ENCODE measurements around the gene EFNA3.
A peak's percentile ranks its signal among the peaks of the same experiment; 100 is the strongest.

Gene EFNA3

GRCh38 chr1:155077758-155078445 is 735 bp upstream of the EFNA3 start (continued):
- no peak for TF ChIP-seq ZNF518A (tag by site-specific recombination; conservative IDR thresholded peaks at IDR 0.05; ENCODE audit: low read depth)
- TF ChIP-seq ZNF501 (tag by site-specific recombination; IDR thresholded peaks at IDR 0.05): no peak
- no peak for TF ChIP-seq ZNF175 (tag by site-specific recombination; IDR thresholded peaks at IDR 0.05)
- TF ChIP-seq ZNF600 (tag by site-specific recombination; IDR thresholded peaks at IDR 0.05): peak; percentile 68
- TF ChIP-seq ZNF621 (tag by site-specific recombination; IDR thresholded peaks at IDR 0.05): no peak
- TF ChIP-seq SP7 (tag by site-specific recombination; IDR thresholded peaks at IDR 0.05): no peak
- no peak for TF ChIP-seq ZNF302 (tag by site-specific recombination; IDR thresholded peaks at IDR 0.05; ENCODE audit: low read depth)
- no peak for TF ChIP-seq ZNF114 (tag by site-specific recombination; IDR thresholded peaks at IDR 0.05)
- no peak for TF ChIP-seq ZNF777 (tag by site-specific recombination; IDR thresholded peaks at IDR 0.05; ENCODE audit: borderline replicate concordance)
- no peak for TF ChIP-seq ZNF555 (tag by site-specific recombination; conservative IDR thresholded peaks at IDR 0.05)
- no peak for TF ChIP-seq ZNF629 (tag by site-specific recombination; IDR thresholded peaks at IDR 0.05)
- no peak for TF ChIP-seq AEBP2 (tag by site-specific recombination; IDR thresholded peaks at IDR 0.05; ENCODE audit: borderline replicate concordance)
- TF ChIP-seq GLIS2 (tag by site-specific recombination; IDR thresholded peaks at IDR 0.05): peak; percentile 39; the same call in 1 of the 2 replicates
- TF ChIP-seq PRDM1 (tag by site-specific recombination; IDR thresholded peaks at IDR 0.05): no peak
- TF ChIP-seq INSM2 (tag by site-specific recombination; IDR thresholded peaks at IDR 0.05): 0 out of 2 replicates have a peak, but pooled peaks have one; percentile 19

GRCh38 chr1:155079210-155079486 is 511 bp downstream of the EFNA3 start:
- H3K4me1 ChIP-seq (ENCODE audit: control insufficient read depth, insufficient read depth, low read length): peaks cover 9% of the 10 kb centered on the region; the same call in 1 of the 2 replicates
- POLR2A ChIA-PET: interaction anchor here (0.6 to 2.6 kb wide), 6 partner anchors 15 to 143 kb away, joined by 3 to 8 read pairs (median 6); partner anchors contain the start of genes ADAM15, EFNA4 and PMVK

More at GRCh38 chr1:155079210-155079486, 511 bp downstream of the EFNA3 start:
- H3K9me3 ChIP-seq (ENCODE audit: control insufficient read depth, insufficient read depth, low read depth, low read length): no peaks in the 10 kb centered on the region
- no peak for TF ChIP-seq ZNF169 (tag by site-specific recombination; IDR thresholded peaks at IDR 0.05)
- peak; percentile 61 for TF ChIP-seq ZNF341 (tag by site-specific recombination; IDR thresholded peaks at IDR 0.05; ENCODE audit: low read depth)
- no peak for TF ChIP-seq ZNF747 (tag by site-specific recombination; IDR thresholded peaks at IDR 0.05)
- peak; percentile 76 for TF ChIP-seq GLIS2 (tag by site-specific recombination; IDR thresholded peaks at IDR 0.05)
- no peak for TF ChIP-seq REPIN1 (tag by site-specific recombination; IDR thresholded peaks at IDR 0.05; ENCODE audit: low read depth)
- peak overlapping the region; percentile 44 for H3K4me3 ChIP-seq (ENCODE audit: low read depth, low read length)
- CTCF ChIA-PET: interaction anchor here (0.7 to 1.7 kb wide), 7 partner anchors 10 to 600 kb away, joined by 3 to 6 read pairs (median 3); partner anchors contain the start of gene EFNA4
- H3K36me3 ChIP-seq (ENCODE audit: control insufficient read depth in 2 of 2, insufficient read depth in 1 of 2, low read length in 2 of 2): no peaks in the 10 kb centered on the region
- no peak overlapping the region; the same call in 1 of the 2 replicates for H3K27ac ChIP-seq (ENCODE audit: extremely low read depth, low read depth, low read length)

Measured in HEK293 (cell line).